ENCODE data around the gene NIBAN1. TPM values are rescaled to one million over a fixed set of nuclear protein-coding genes. Genes with fewer than 3 reads are reported as not detected.

NIBAN1 gene
- total and polyA plus RNA-seq, 9 of the 15 experiments (the other 6 are each of a cell fraction or from before 2014, with no cell fraction given) = 1.5 to 26.6 (median 16.2) TPM

GRCh38 chr1:184965944-184966860 lies 8.1 kb downstream of the NIBAN1 start:
- H3K79me2 ChIP-seq (ENCODE audit: control insufficient read depth, insufficient read depth, low read length) = peaks cover 24% of the 10 kb centered on the region; the same call in 1 of the 3 replicates
- H3K36me3 ChIP-seq (ENCODE audit: control insufficient read depth, insufficient read depth, low read length) = no peaks in the 10 kb centered on the region
- H3K27me3 ChIP-seq (ENCODE audit: control insufficient read depth in 2 of 2, insufficient read depth in 2 of 2, low read length in 2 of 2) = no peaks in the 10 kb centered on the region
- 78% methylated on average over 4 of the region's 4 CpGs for WGBS (ENCODE audit: insufficient coverage, low coverage, missing lambda C conversion rate)
- no peak overlapping the region for H3K4me3 ChIP-seq
- no peak overlapping the region for H3K27ac ChIP-seq (ENCODE audit: extremely low read depth, low read depth, low read length)
- intact Hi-C loops (cut with micrococcal nuclease) (no loop called here), in situ Hi-C loops (cut with MboI) (no loop called here)
- TF ChIP-seq ZNF212 (CRISPR knock-in tag; IDR thresholded peaks at IDR 0.05) = no peak
- no peak for TF ChIP-seq SMARCA4 (IDR thresholded peaks at IDR 0.05)
- peak in 1 of 2 experiments; percentile 13; a peak in 1 of 4 replicates for TF ChIP-seq TRIM24 (IDR thresholded peaks at IDR 0.05)
- TF ChIP-seq ATF3 (IDR thresholded peaks at IDR 0.05) = peak; percentile 18; the same call in 1 of the 2 replicates
- TF ChIP-seq ATF3 (CRISPR knock-in tag; conservative IDR thresholded peaks at IDR 0.05) = no peak
- no peak for TF ChIP-seq MYNN (IDR thresholded peaks at IDR 0.05)
- TF ChIP-seq MYNN (CRISPR knock-in tag; IDR thresholded peaks at IDR 0.05) = no peak
- TF ChIP-seq ASH1L (IDR thresholded peaks at IDR 0.05; ENCODE audit: borderline replicate concordance, low read depth, partially characterized antibody) = no peak
- TF ChIP-seq PKNOX1 (IDR thresholded peaks at IDR 0.05) = no peak
- TF ChIP-seq MCM3 (IDR thresholded peaks at IDR 0.05) = no peak
- TF ChIP-seq CEBPG (CRISPR knock-in tag; IDR thresholded peaks at IDR 0.05) = 0 out of 2 replicates have a peak, but pooled peaks have one; percentile 25
- peak in 1 of 2 experiments; percentile 74; a peak in 1 of 4 replicates for TF ChIP-seq CEBPG (tag; conservative IDR thresholded peaks at IDR 0.05 in 1 of 2, IDR thresholded peaks at IDR 0.05 in 1 of 2)
- TF ChIP-seq POLR3A (IDR thresholded peaks at IDR 0.05; ENCODE audit: borderline replicate concordance, extremely low read depth, insufficient read depth, insufficient read length) = no peak
- ATAC-seq = peak; percentile 50
- no peak overlapping the region for H2AFZ ChIP-seq (ENCODE audit: low read depth, low read length)
- H3K4me1 ChIP-seq (replicated peaks in 1 of 2; ENCODE audit: control insufficient read depth in 2 of 2, insufficient read depth in 2 of 2, low read length in 2 of 2) = peaks cover 0 to 3% of the 10 kb centered on the region in 2 experiments; a peak in 2 of 5 replicates
- DNase-seq (ENCODE audit: extremely low read depth in 1 of 4, low spot score in 3 of 4) = no peak
- no peaks in the 10 kb centered on the region for H3K9me1 ChIP-seq (ENCODE audit: control insufficient read depth, insufficient read depth, low read length)
- CTCF ChIA-PET (ENCODE audit: low intra/inter-chr PET ratio) = interaction anchor here (0.5 kb wide), 1 partner anchor 155 kb away, joined by 4 read pairs; no protein-coding TSS in a partner anchor
- POLR2A ChIA-PET = interaction anchor here (0.5 to 5.2 kb wide), 5 partner anchors 8 to 115 kb away, joined by 3 to 52 read pairs (median 3); partner anchors contain the start of gene NIBAN1
- no peak overlapping the region for H3K4me2 ChIP-seq (ENCODE audit: insufficient read depth, low read length)
- no peaks in the 10 kb centered on the region for H3K9me3 ChIP-seq (replicated peaks; ENCODE audit: control insufficient read depth, insufficient read depth, low read depth, low read length)
- BruUV-seq (replicated peaks) = no TSS peak
- no peak for FAIRE-seq
- no peaks in the 10 kb centered on the region for H4K20me1 ChIP-seq (replicated peaks; ENCODE audit: control insufficient read depth, insufficient read depth, low read length)
- no peak overlapping the region for H3K9ac ChIP-seq (ENCODE audit: insufficient read depth in 1 of 2, low read depth in 2 of 2, low read length in 2 of 2)

Measured in K562 (cell line).